H1 (cell line): ENCODE measurements around the gene EMP3. TPM values are rescaled to one million over a fixed set of nuclear protein-coding genes. Genes with fewer than 3 reads are reported as not detected.

Experiments
- GTF2F1 ChIP-seq: IDR thresholded peaks from 2 replicates; pipeline ENCODE4 v1.6.1; 2012; ENCODE audit warnings: low read depth, low read length, improper control_type of control experiment, borderline replicate concordance
- POU5F1 ChIP-seq: IDR thresholded peaks from 2 replicates; pipeline ENCODE4 v1.6.1; 2011; ENCODE audit warnings: low read depth, mild to moderate bottlenecking, low read length, moderate library complexity
- polyA plus RNA-seq, 7 experiments: library from polyadenylated mRNA; depleted of rRNA in 3 of 7; stranded (reverse) in 5 of 7; unstranded in 2 of 7; fragments of >200 nt in 5 of 7; fragments of 200-250 nt in 2 of 7; gene quantifications; 1 replicate in 5 of 7; 2 replicates in 1 of 7; 4 replicates in 1 of 7; pipeline versions ENCODE4 v1.2.1 to v1.2.3, GENCODE V29; 2011 to 2013; ENCODE audit warnings: missing spikeins in 2 of 7, mixed read lengths in 2 of 7
- total RNA-seq: library from RNA; stranded (reverse); fragmentation: NEBNext Ultra II Directional; extraction: Animal tissue kit (Norgen Biotek cat#: 25700); gene quantifications from 2 replicates; pipeline ENCODE4 v1.2.1, GENCODE V29; 2021

The EMP3 gene
- total and polyA plus RNA-seq, 2 of the 8 experiments (the other 6 are each of a cell fraction or from before 2014, with no cell fraction given), result 18.4 to 87.8 TPM

- TF ChIP-seq POU5F1 (no peak), GTF2F1 (no peak)
These were observed 29.1 kb downstream of the EMP3 start (continued) for GRCh38 chr19:48354332-48354992.
